Measurements from ENCODE around the gene DNAJB5.

DNAJB5 gene

DNA sequence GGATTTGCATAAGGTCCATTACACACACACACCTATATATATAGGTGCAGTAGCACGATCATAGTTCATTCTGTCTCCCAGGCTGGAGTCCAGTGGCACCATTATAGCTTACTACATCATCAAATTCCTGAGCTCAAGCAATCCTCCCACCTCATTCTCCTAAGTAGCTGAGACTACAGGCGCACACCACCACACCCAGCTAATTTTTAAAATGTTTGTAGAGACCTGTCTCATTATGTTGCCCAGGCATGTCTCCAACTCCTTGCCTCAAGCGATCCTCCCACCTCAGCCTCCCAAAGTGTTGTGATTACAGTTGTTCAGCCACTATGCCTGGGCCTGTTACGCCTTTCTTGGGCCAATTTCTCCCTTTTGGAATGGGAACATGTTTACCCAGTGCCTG, 39.7 kb downstream of the DNAJB5 start:
- TF ChIP-seq TEAD4 (IDR thresholded peaks at IDR 0.05) (no peak), TCF12 (IDR thresholded peaks at IDR 0.05; ENCODE audit: low read depth) (no peak), RAD21 (IDR thresholded peaks at IDR 0.05; ENCODE audit: low read depth) (no peak), YY1 (IDR thresholded peaks at IDR 0.05; ENCODE audit: low read depth) (no peak), EGR1 (IDR thresholded peaks at IDR 0.05) (no peak), CREB1 (IDR thresholded peaks at IDR 0.05; ENCODE audit: low read depth) (no peak), ZBTB7A (IDR thresholded peaks at IDR 0.05; ENCODE audit: low read depth) (no peak), EP300 (IDR thresholded peaks at IDR 0.05; ENCODE audit: borderline replicate concordance) (no peak), TAF1 (IDR thresholded peaks at IDR 0.05; ENCODE audit: low read depth) (no peak), FOXM1 (IDR thresholded peaks at IDR 0.05; ENCODE audit: borderline replicate concordance, low read depth) (no peak), CEBPB (IDR thresholded peaks at IDR 0.05) (no peak), NFIC (IDR thresholded peaks at IDR 0.05) (no peak)
- TF ChIP-seq, protein P1, sequence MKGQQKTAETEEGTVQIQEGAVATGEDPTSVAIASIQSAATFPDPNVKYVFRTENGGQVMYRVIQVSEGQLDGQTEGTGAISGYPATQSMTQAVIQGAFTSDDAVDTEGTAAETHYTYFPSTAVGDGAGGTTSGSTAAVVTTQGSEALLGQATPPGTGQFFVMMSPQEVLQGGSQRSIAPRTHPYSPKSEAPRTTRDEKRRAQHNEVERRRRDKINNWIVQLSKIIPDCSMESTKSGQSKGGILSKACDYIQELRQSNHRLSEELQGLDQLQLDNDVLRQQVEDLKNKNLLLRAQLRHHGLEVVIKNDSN (IDR thresholded peaks at IDR 0.05), result no peak
- TF ChIP-seq, protein P2, sequence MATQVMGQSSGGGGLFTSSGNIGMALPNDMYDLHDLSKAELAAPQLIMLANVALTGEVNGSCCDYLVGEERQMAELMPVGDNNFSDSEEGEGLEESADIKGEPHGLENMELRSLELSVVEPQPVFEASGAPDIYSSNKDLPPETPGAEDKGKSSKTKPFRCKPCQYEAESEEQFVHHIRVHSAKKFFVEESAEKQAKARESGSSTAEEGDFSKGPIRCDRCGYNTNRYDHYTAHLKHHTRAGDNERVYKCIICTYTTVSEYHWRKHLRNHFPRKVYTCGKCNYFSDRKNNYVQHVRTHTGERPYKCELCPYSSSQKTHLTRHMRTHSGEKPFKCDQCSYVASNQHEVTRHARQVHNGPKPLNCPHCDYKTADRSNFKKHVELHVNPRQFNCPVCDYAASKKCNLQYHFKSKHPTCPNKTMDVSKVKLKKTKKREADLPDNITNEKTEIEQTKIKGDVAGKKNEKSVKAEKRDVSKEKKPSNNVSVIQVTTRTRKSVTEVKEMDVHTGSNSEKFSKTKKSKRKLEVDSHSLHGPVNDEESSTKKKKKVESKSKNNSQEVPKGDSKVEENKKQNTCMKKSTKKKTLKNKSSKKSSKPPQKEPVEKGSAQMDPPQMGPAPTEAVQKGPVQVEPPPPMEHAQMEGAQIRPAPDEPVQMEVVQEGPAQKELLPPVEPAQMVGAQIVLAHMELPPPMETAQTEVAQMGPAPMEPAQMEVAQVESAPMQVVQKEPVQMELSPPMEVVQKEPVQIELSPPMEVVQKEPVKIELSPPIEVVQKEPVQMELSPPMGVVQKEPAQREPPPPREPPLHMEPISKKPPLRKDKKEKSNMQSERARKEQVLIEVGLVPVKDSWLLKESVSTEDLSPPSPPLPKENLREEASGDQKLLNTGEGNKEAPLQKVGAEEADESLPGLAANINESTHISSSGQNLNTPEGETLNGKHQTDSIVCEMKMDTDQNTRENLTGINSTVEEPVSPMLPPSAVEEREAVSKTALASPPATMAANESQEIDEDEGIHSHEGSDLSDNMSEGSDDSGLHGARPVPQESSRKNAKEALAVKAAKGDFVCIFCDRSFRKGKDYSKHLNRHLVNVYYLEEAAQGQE (IDR thresholded peaks at IDR 0.05; ENCODE audit: low read depth), result no peak
- TF ChIP-seq, protein P3, sequence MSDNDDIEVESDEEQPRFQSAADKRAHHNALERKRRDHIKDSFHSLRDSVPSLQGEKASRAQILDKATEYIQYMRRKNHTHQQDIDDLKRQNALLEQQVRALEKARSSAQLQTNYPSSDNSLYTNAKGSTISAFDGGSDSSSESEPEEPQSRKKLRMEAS (IDR thresholded peaks at IDR 0.05), result no peak

DNA sequence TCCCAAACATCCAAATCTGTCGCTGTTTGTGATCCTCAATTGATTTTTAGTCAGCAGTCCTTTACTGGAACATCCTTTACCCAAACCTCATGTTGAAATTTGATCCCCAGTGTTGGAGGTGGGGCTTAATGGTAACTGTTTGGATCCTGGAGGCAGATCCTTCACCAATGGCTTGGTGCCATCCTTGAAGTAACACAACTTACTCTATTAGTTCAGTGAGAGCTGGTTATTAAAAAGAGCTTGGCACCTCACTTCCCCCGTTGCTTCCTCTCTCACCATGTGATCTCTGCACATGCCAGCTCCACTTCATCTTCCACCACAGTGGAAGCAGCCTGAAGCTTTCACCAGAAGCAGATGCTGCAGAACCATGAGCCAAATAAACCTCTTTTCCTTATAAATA, 40.3 kb downstream of the DNAJB5 start:
- TF ChIP-seq, protein P1 (IDR thresholded peaks at IDR 0.05), result no peak
- no peak for TF ChIP-seq RAD21 (IDR thresholded peaks at IDR 0.05; ENCODE audit: low read depth)
- TF ChIP-seq, protein P2 (IDR thresholded peaks at IDR 0.05; ENCODE audit: low read depth), result no peak
- TF ChIP-seq ZBTB7A (IDR thresholded peaks at IDR 0.05; ENCODE audit: low read depth), result no peak
- TF ChIP-seq YY1 (IDR thresholded peaks at IDR 0.05; ENCODE audit: low read depth), result no peak
- no peak for TF ChIP-seq NFIC (IDR thresholded peaks at IDR 0.05)
- no peak for TF ChIP-seq CEBPB (IDR thresholded peaks at IDR 0.05)
- TF ChIP-seq EP300 (IDR thresholded peaks at IDR 0.05; ENCODE audit: borderline replicate concordance), result no peak
- TF ChIP-seq TCF12 (IDR thresholded peaks at IDR 0.05; ENCODE audit: low read depth), result no peak
- no peak for TF ChIP-seq CREB1 (IDR thresholded peaks at IDR 0.05; ENCODE audit: low read depth)
- no peak for TF ChIP-seq TAF1 (IDR thresholded peaks at IDR 0.05; ENCODE audit: low read depth)
- TF ChIP-seq, protein P3 (IDR thresholded peaks at IDR 0.05), result no peak
- no peak for TF ChIP-seq EGR1 (IDR thresholded peaks at IDR 0.05)
- no peak for TF ChIP-seq FOXM1 (IDR thresholded peaks at IDR 0.05; ENCODE audit: borderline replicate concordance, low read depth)
- TF ChIP-seq TEAD4 (IDR thresholded peaks at IDR 0.05), result no peak

DNA sequence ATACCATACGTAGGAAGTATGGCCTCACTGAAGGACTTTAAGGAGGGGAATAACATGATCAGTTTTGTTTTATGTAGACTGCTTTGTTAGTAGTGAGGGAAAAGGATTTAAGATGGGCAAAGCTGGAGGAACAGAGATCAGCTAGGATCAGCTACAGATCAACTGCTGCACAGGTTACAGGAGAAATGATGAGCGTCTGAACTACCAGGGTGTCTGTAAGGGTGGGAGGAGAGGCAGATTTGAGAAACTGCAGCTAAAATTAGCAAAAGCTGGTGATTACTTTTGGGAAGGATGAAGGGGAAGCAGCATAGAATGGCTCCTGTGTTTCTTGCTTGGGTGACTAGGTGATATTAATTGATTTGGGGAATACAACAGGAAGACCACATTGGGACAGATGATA, 43.6 kb downstream of the DNAJB5 start:
- TF ChIP-seq, protein P1 (IDR thresholded peaks at IDR 0.05), result no peak
- TF ChIP-seq TEAD4 (IDR thresholded peaks at IDR 0.05) (no peak), EP300 (IDR thresholded peaks at IDR 0.05; ENCODE audit: borderline replicate concordance) (no peak), NFIC (IDR thresholded peaks at IDR 0.05) (no peak)
- TF ChIP-seq, protein P3 (IDR thresholded peaks at IDR 0.05), result no peak
- TF ChIP-seq, protein P2 (IDR thresholded peaks at IDR 0.05; ENCODE audit: low read depth), result no peak
